DOHH2 (cell line): ENCODE results near the gene BRAF.
A peak's percentile ranks its signal among the peaks of the same experiment; 100 is the strongest.

Experiments used
- H3F3A ChIP-seq: fragments of 200-600 bp; sonication (generic), shearing (Covaris generic); 2 replicates; pipeline ENCODE4 v1.6.0; 2016; ENCODE audit warnings: antibody characterized with exemption, mild to moderate bottlenecking; ENCODE audit not compliant: control insufficient read depth, insufficient read depth
- H3K27ac ChIP-seq: fragments of 200-600 bp; sonication (generic); 2 replicates; pipeline ENCODE4 v1.5.1; 2014; ENCODE audit warnings: low read depth, mild to moderate bottlenecking, low read length, moderate library complexity
- H3K27me3 ChIP-seq: fragments of 200-600 bp; sonication (generic); 2 replicates; pipeline ENCODE4 v1.6.1; 2014; ENCODE audit warnings: mild to moderate bottlenecking, low read length, mixed read lengths; ENCODE audit not compliant: control insufficient read depth
- H3K36me3 ChIP-seq: fragments of 200-600 bp; sonication (generic); 2 replicates; pipeline ENCODE4 v1.6.1; 2014; ENCODE audit warnings: mild to moderate bottlenecking, low read length, moderate library complexity, mixed read lengths; ENCODE audit not compliant: control insufficient read depth
- H3K4me1 ChIP-seq: fragments of 200-600 bp; sonication (generic); 2 replicates; pipeline ENCODE4 v1.6.1; 2014; ENCODE audit warnings: mild to moderate bottlenecking, low read length, mixed read lengths; ENCODE audit not compliant: control insufficient read depth
- H3K4me2 ChIP-seq: fragments of 200-600 bp; sonication (generic); 2 replicates; pipeline ENCODE4 v1.6.0; 2014; ENCODE audit warnings: mild to moderate bottlenecking, low read length, moderate library complexity
- H3K4me3 ChIP-seq: fragments of 200-600 bp; sonication (generic); 2 replicates; pipeline ENCODE4 v1.5.1; 2014; ENCODE audit warnings: mild to moderate bottlenecking, low read length, mixed read lengths
- H3K79me2 ChIP-seq: fragments of 200-600 bp; sonication (generic); 2 replicates; pipeline ENCODE4 v1.6.1; 2014; ENCODE audit warnings: mild to moderate bottlenecking, low read length, mixed read lengths; ENCODE audit not compliant: control insufficient read depth
- H3K9me2 ChIP-seq: fragments of 200-600 bp; sonication (generic); replicated peaks from 2 replicates; pipeline ENCODE4 v1.6.1; 2014; ENCODE audit warnings: mild to moderate bottlenecking, low read length, mixed read lengths; ENCODE audit not compliant: control insufficient read depth
- H3K9me3 ChIP-seq: fragments of 200-600 bp; sonication (generic); 2 replicates; pipeline ENCODE4 v1.6.1; 2014; ENCODE audit warnings: antibody characterized with exemption, low read length, mixed read lengths; ENCODE audit not compliant: control insufficient read depth, insufficient read depth
- H4K20me1 ChIP-seq: fragments of 200-600 bp; sonication (generic); 2 replicates; pipeline ENCODE4 v1.6.0; 2014; ENCODE audit warnings: low read depth, mild to moderate bottlenecking, antibody characterized with exemption, low read length, moderate library complexity; ENCODE audit not compliant: control insufficient read depth, insufficient read depth
- EZH2phosphoT487 ChIP-seq: fragments of 200-600 bp; sonication (generic); IDR thresholded peaks from 2 replicates; pipeline ENCODE4 v1.6.1; 2017; ENCODE audit warnings: borderline replicate concordance, mild to moderate bottlenecking, antibody characterized with exemption, low read length, moderate library complexity, mixed read lengths
- TF ChIP-seq, protein P1 (sequence below): fragments of 200-600 bp; sonication (generic); IDR thresholded peaks from one replicate; pipeline ENCODE4 v1.5.1; 2014; ENCODE audit warnings: antibody characterized with exemption, mild to moderate bottlenecking, low read depth, low read length; ENCODE audit not compliant: poor library complexity, severe bottlenecking

Gene BRAF

GRCh38 chr7:140924821-140925421, at the start of gene BRAF:
Gene BRAF (minus strand): TSS chr7:140924929. CDS start chr7:140924703, 226 bp downstream.
- Histone ChIP-seq H3K9me2 (no peaks in the 10 kb centered on the region), H3K79me2 (peaks cover 49% of the 10 kb centered on the region), H3K36me3 (peaks cover 7% of the 10 kb centered on the region), H3K4me1 (peaks cover 42% of the 10 kb centered on the region), H3K27ac (peak within 1 kb of the TSS; percentile 66), H3K4me2 (peak within 1 kb of the TSS; percentile 95), H3K4me3 (peak within 1 kb of the TSS; percentile 92), H3K9me3 (no peaks in the 10 kb centered on the region), H4K20me1 (peaks cover 14% of the 10 kb centered on the region; the same call in 1 of the 2 replicates), H3K27me3 (no peaks in the 10 kb centered on the region), H3F3A (peaks cover 3% of the 10 kb centered on the region; the same call in 1 of the 2 replicates)
- TF ChIP-seq, protein P1, sequence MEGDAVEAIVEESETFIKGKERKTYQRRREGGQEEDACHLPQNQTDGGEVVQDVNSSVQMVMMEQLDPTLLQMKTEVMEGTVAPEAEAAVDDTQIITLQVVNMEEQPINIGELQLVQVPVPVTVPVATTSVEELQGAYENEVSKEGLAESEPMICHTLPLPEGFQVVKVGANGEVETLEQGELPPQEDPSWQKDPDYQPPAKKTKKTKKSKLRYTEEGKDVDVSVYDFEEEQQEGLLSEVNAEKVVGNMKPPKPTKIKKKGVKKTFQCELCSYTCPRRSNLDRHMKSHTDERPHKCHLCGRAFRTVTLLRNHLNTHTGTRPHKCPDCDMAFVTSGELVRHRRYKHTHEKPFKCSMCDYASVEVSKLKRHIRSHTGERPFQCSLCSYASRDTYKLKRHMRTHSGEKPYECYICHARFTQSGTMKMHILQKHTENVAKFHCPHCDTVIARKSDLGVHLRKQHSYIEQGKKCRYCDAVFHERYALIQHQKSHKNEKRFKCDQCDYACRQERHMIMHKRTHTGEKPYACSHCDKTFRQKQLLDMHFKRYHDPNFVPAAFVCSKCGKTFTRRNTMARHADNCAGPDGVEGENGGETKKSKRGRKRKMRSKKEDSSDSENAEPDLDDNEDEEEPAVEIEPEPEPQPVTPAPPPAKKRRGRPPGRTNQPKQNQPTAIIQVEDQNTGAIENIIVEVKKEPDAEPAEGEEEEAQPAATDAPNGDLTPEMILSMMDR, result no peak

DNA sequence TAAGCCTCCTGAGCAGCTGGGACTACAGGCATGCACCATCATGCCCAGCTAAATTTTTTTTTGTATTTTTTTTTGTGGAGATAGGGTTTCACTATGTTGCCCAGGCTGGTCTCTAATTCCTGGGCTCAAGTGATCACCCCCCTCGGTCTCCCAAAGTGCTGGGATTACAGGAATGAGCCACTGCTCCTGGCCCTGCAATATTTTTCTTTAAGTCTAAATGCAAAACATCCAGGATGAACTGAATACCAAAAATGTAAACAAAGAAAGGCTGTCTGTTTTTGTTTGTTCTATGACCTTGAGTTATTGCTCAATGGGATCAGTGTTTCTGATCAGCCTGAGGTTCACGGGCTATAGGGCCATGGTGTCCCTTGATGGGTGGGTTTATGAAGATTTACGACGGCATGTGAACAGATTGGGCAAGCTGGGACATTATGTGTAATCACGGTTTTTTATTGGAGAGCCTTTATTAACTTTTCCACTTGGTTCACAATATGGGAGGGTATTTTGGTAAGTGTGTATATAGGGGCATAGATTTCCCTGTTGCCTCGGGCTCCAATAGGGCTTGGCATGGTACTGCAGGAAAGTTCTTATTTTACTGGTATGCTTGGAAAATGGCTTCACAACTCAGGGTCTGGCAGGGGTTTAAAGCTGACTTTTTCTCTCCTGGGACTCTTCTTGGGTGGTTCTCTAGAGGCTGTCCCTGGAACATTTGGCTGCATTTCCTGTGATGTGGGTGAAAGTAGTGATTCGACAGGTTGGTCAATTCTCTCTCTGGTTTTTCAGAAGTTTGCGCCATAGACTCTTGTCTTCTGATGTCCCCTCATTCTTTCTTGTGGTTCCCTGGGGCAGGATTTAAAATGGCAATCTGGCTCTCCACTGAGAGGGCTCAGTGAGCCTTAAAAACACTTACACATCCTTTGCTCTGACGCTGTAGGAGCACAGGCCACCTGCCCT, 48.4 kb upstream of the BRAF start:
- no peak overlapping the region for H3K27ac ChIP-seq
- H3K4me3 ChIP-seq, result no peak overlapping the region
- H3F3A ChIP-seq, result no peaks in the 10 kb centered on the region
- no peaks in the 10 kb centered on the region for H3K9me2 ChIP-seq
- no peak overlapping the region for H3K4me2 ChIP-seq
- no peaks in the 10 kb centered on the region for H3K36me3 ChIP-seq
- no peaks in the 10 kb centered on the region for H3K79me2 ChIP-seq
- TF ChIP-seq EZH2phosphoT487, result no peak
- TF ChIP-seq, protein P1, result no peak
- H3K9me3 ChIP-seq, result no peaks in the 10 kb centered on the region
- peaks cover 21% of the 10 kb centered on the region for H3K27me3 ChIP-seq
- H4K20me1 ChIP-seq, result no peaks in the 10 kb centered on the region; the same call in 1 of the 2 replicates
- no peaks in the 10 kb centered on the region for H3K4me1 ChIP-seq

GRCh38 chr7:140972344-140972743, 47.6 kb upstream of the BRAF start:
- Histone ChIP-seq H3K4me2 (no peak overlapping the region), H3F3A (no peaks in the 10 kb centered on the region), H3K27ac (no peak overlapping the region), H3K9me3 (no peaks in the 10 kb centered on the region), H3K4me1 (no peaks in the 10 kb centered on the region), H3K9me2 (no peaks in the 10 kb centered on the region), H3K27me3 (peaks cover 19% of the 10 kb centered on the region), H3K79me2 (no peaks in the 10 kb centered on the region), H4K20me1 (no peaks in the 10 kb centered on the region; the same call in 1 of the 2 replicates), H3K36me3 (no peaks in the 10 kb centered on the region), H3K4me3 (no peak overlapping the region)
- TF ChIP-seq, protein P1, result no peak
- TF ChIP-seq EZH2phosphoT487, result no peak
